LNCaP clone FGC (cell line): ENCODE results near the gene LOXL4.

Experiments
- DNase-seq: peaks from one replicate; pipeline ENCODE4 v3.0.0-alpha.2; 2011; ENCODE audit warnings: low read depth
- H3K4me3 ChIP-seq: 2 replicates; pipeline ENCODE4 v1.5.1; 2011; ENCODE audit warnings: mild to moderate bottlenecking, low read depth, low read length, control low read depth
- TF ChIP-seq, protein P1 (sequence below): IDR thresholded peaks from 2 replicates; pipeline ENCODE4 v1.5.1; 2012; ENCODE audit warnings: mild to moderate bottlenecking; ENCODE audit not compliant: control insufficient read depth, insufficient read depth; ENCODE audit errors: extremely low read depth

Gene LOXL4

DNA sequence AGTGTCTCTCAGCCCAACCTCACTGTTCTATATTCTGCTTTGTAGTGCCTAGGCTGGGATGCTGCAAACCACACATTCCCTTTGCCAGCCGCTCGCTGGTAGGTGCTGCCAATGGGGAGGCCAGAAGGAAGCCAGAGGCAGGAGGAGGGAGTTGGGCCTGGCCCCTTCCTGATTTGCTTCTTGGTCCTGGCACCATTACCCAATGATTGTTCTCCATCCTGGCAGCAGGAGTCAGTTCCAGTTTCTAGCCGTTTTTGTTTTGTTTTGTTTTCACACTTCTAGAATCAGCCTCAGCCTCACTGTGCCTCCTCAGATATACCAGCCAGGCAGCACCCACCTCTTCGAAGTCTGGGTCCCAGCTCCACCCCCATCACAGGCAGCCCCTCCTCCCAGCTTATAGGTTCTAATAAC is 27.4 kb upstream of the LOXL4 start:
- no peak overlapping the region for H3K4me3 ChIP-seq
- TF ChIP-seq, protein P1, sequence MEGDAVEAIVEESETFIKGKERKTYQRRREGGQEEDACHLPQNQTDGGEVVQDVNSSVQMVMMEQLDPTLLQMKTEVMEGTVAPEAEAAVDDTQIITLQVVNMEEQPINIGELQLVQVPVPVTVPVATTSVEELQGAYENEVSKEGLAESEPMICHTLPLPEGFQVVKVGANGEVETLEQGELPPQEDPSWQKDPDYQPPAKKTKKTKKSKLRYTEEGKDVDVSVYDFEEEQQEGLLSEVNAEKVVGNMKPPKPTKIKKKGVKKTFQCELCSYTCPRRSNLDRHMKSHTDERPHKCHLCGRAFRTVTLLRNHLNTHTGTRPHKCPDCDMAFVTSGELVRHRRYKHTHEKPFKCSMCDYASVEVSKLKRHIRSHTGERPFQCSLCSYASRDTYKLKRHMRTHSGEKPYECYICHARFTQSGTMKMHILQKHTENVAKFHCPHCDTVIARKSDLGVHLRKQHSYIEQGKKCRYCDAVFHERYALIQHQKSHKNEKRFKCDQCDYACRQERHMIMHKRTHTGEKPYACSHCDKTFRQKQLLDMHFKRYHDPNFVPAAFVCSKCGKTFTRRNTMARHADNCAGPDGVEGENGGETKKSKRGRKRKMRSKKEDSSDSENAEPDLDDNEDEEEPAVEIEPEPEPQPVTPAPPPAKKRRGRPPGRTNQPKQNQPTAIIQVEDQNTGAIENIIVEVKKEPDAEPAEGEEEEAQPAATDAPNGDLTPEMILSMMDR = no peak
- no peak for DNase-seq

DNA sequence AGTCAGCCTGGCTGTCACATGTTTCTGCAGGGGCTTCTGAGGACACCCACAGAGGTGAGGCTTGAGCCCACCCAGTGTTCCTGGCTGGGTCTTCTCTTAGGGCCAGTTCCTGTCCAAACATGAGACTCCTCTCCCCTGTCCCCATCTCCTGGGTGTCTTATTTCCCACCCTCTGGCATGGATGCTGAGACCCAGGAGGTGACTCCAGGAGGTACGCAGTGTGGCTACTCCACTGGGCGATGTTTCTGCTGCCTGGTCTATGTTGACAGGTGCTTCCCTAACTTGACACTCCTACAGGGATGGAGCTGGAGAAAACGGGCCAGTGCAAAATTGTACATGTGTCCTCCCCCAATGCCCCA is 26.3 kb upstream of the LOXL4 start:
- DNase-seq = no peak
- TF ChIP-seq, protein P1 = no peak
- H3K4me3 ChIP-seq = no peak overlapping the region

DNA sequence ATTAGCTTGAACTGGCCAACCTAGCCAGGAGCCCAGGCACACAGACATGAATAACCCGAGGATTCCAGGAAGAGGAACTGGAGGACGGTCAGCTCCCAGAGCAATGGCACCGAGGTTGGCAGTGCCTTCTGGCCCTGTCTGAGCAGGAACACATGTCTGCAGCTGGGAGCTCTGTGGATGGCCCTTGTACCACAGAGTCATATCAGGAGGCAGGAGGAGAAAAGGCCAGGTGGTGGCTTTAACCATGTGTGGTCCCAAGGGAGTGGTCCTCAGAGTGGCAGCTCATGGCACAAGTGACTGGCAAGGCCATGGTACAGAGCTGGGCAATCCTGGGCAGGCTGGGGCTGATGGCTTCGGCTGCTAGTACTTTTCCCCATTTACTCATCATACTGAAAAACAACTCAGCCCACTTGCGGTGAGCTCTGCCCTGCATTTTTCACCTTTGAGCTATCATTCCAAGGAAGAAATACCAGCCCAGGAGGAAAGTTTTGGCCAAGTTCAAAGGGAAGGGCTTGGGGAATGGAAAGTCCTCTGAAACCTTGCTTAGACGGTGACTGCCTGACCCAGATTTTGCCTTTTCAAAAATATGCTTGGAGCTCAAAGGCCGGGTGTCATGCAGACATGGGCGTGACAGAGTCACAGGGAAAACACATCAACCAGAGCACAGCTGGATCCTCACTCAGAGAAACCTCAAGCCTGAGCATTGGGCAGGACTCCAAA is 25.7 kb upstream of the LOXL4 start:
- TF ChIP-seq, protein P1 = no peak
- no peak overlapping the region for H3K4me3 ChIP-seq
- no peak for DNase-seq

DNA sequence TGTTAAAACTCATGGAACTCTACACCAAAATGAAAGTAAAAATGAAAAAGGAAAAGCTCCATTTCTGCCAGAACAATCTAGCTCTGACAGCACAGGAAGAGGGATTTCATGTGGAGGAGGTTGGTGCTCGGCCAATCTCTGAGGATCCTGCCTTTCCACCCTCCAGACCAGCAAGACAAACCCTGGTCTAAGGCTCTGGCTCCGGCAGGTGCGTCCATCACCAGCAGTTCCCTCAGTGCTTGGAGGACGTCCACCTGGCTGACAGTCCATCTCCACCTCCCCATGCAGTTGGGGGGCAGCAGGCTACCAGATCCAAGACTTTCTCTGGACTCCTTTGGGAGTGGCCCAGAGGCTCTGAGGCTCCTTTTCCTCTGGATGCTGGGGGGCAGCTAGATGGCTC is 25.0 kb upstream of the LOXL4 start:
- no peak overlapping the region for H3K4me3 ChIP-seq
- no peak for DNase-seq
- TF ChIP-seq, protein P1 = no peak

DNA sequence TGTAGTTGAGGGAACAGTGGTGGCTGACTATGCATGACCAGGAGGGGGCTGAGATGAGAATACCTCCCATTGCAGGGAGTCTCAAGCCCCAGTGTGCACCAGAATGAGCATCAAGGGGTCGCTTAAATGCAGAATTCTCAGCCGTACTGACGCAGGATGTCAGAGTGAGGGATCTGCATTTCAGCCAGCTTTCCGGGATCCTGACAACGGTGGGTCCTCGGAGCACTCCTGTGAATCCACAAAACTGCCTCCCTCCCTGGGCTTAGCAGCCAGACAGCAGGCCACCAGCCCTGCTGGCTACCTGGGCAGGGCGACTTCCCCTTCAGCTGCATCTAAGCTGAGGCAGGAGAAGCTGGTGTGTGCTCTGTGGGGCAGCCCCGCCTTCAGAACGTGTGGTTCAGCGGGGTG is 21.8 kb upstream of the LOXL4 start:
- TF ChIP-seq, protein P1 = no peak
- DNase-seq = no peak

DNA sequence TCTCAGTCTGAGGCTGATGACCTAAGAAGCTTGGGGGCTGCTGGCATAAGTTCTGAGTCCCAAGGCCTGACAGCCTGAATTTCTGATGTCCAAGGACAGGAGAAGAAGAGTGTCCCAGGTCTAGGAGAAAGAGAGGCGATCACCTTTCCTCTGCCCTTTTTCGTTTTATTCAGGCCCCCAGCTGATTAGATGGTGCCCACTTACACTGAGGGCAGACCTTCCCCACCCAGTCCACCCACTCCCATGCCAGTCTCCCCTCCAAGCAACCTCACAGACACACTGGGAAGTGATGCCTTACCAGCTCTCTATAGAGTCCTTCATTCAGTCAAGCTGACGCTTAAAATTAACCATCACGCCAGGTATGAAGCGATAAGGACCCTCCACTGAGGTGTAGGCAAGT is 19.3 kb upstream of the LOXL4 start:
- H3K4me3 ChIP-seq = no peak overlapping the region
- TF ChIP-seq, protein P1 = no peak
- no peak for DNase-seq

More for the DNA sequence above, 21.8 kb upstream of the LOXL4 start:
- H3K4me3 ChIP-seq = no peak overlapping the region

DNA sequence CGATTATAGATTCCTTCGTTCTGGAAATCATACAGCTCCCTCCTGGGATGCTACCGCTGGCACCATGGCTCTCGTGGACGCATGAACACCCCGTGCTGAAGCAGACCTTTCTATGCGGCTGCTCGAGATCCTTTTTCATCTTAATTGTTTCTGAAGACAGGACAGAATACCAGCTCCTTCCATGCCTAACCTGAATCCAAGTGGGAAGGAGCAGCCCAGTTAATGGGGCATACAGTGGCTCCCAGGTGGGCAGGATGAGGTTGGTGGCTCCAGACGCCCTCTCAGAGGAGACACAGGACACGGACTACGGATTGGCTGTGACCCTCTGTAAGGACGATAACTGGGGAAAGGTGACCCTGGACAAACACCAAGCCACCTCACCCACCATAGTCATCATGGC is 18.4 kb upstream of the LOXL4 start:
- H3K4me3 ChIP-seq = no peak overlapping the region
- no peak for DNase-seq
- TF ChIP-seq, protein P1 = no peak
